HepG2 (cell line): ENCODE results near the gene SFTPB. TPM values are rescaled to one million over a fixed set of nuclear protein-coding genes. Genes with fewer than 3 reads are reported as not detected.
"Not testable (repeated sequence)": the region's sequence is repeated elsewhere in the genome, so short reads cannot be mapped to it uniquely, and the experiment has no call there.

Experiments used
- ATAC-seq: fragments of 200-7000 bp; cut with Tn5 transposase; 3 replicates; pipeline ENCODE4 v1.9.1; 2020; ENCODE audit warnings: mild to moderate bottlenecking, moderate library complexity
- BruUV-seq: library from RNA; stranded (reverse); fragments of 400-500 nt; replicated peaks from 2 replicates; lab custom pipeline; 2021; lab: Mats Ljungman, UMichigan
- CTCF ChIA-PET: fragments of 300-600 bp; formaldehyde crosslinking; extraction: SDS; loops from one replicate; lab custom pipeline; 2021; ENCODE audit warnings: low total read pairs, inconsistent platforms, low intra/inter-chr PET ratio; lab: Yijun Ruan, JAX
- POLR2A ChIA-PET: fragments of 350-600 bp; sonication (Branson Sonifier 250); formaldehyde crosslinking; loops from one replicate; lab custom pipeline; 2020; ENCODE audit warnings: antibody characterized with exemption, inconsistent platforms; lab: Yijun Ruan, JAX
- DNase-seq: peaks from one replicate; pipeline ENCODE4 v3.0.0-alpha.2; 2015; ENCODE audit warnings: low spot score
- FAIRE-seq: peaks from 3 replicates; lab custom pipeline; 2011; peaks lifted over from hg19 to GRCh38; lab: Jason Lieb, UNC
- H2AFZ ChIP-seq: one replicate; pipeline ENCODE4 v1.6.1; 2011; ENCODE audit warnings: low read length, inconsistent platforms
- H3K27ac ChIP-seq: fragments of 300-600 bp; 3 replicates; pipeline ENCODE4 v1.8.0; 2011; ENCODE audit warnings: mixed run types, mild to moderate bottlenecking, mixed read lengths, low read length, inconsistent platforms; ENCODE audit not compliant: insufficient read depth; ENCODE audit errors: extremely low read length
- H3K27me3 ChIP-seq, 2 experiments: fragments of 200-600 bp in 1 of 2; 2 replicates in 1 of 2; 3 replicates in 1 of 2; pipeline versions ENCODE4 v1.6.0 to v1.8.0; 2011; ENCODE audit warnings: low read length in 2 of 2, mild to moderate bottlenecking in 2 of 2, moderate library complexity in 2 of 2, inconsistent platforms in 1 of 2; ENCODE audit not compliant: insufficient read depth in 2 of 2, control insufficient read depth in 1 of 2
- H3K36me3 ChIP-seq, 2 experiments: fragments of 200-600 bp in 1 of 2; replicated peaks in 1 of 2; 2 replicates in 1 of 2; 3 replicates in 1 of 2; pipeline versions ENCODE4 v1.5.1 to v1.8.0; 2011; ENCODE audit warnings: low read length in 2 of 2, inconsistent platforms in 1 of 2; ENCODE audit not compliant: insufficient read depth in 2 of 2, control insufficient read depth in 1 of 2
- H3K4me1 ChIP-seq: 2 replicates; pipeline ENCODE4 v1.5.1; 2012; ENCODE audit warnings: low read length, inconsistent platforms; ENCODE audit not compliant: insufficient read depth
- H3K4me2 ChIP-seq: 2 replicates; pipeline ENCODE4 v1.6.0; 2011; ENCODE audit warnings: low read depth, low read length, inconsistent platforms
- H3K4me3 ChIP-seq, 3 experiments: fragments of 200-600 bp in 1 of 3; sonication (generic), shearing (Covaris generic) in 1 of 3; replicated peaks in 1 of 3; 2 replicates each; pipeline ENCODE4 v1.5.1; 2011 to 2016; ENCODE audit warnings: low read length in 3 of 3, inconsistent platforms in 2 of 3, low read depth in 2 of 3, mild to moderate bottlenecking in 2 of 3, control low read depth in 1 of 3, mixed read lengths in 1 of 3; ENCODE audit not compliant: insufficient read depth in 1 of 3
- H3K79me2 ChIP-seq: one replicate; pipeline ENCODE4 v1.6.1; 2011; ENCODE audit warnings: low read length, inconsistent platforms; ENCODE audit not compliant: insufficient read depth
- H3K9ac ChIP-seq: 2 replicates; pipeline ENCODE4 v1.6.0; 2011; ENCODE audit warnings: mild to moderate bottlenecking, low read depth, low read length, inconsistent platforms; ENCODE audit not compliant: insufficient read depth
- H3K9me3 ChIP-seq: 2 replicates; pipeline ENCODE4 v1.5.1; 2012; ENCODE audit warnings: mild to moderate bottlenecking, low read length
- H4K20me1 ChIP-seq: 2 replicates; pipeline ENCODE4 v1.6.0; 2011; ENCODE audit warnings: inconsistent platforms, mild to moderate bottlenecking, low read length, moderate library complexity; ENCODE audit not compliant: insufficient read depth
- CHD4 ChIP-seq: fragments of 200-600 bp; sonication (generic); IDR thresholded peaks from 2 replicates; pipeline ENCODE4 v1.7.0; 2017; ENCODE audit warnings: mild to moderate bottlenecking, low read length, borderline replicate concordance
- IKZF5 ChIP-seq: IDR thresholded peaks from 2 replicates; pipeline ENCODE4 v1.6.1; 2018; ENCODE audit warnings: missing genetic modification reagents, mild to moderate bottlenecking, missing compliant biosample characterization
- POLR2A ChIP-seq, 2 experiments: IDR thresholded peaks; 2 replicates each; pipeline ENCODE4 v1.6.1; 2011; ENCODE audit warnings: low read depth in 2 of 2, low read length in 2 of 2, mild to moderate bottlenecking in 1 of 2, moderate library complexity in 1 of 2; ENCODE audit not compliant: insufficient read depth in 1 of 2
- YEATS2 ChIP-seq: sonication (generic); formaldehyde crosslinking; IDR thresholded peaks from 2 replicates; pipeline ENCODE4 v1.4.0; 2020; ENCODE audit warnings: missing genetic modification reagents, borderline replicate concordance
- ZNF235 ChIP-seq: sonication (generic); formaldehyde crosslinking; IDR thresholded peaks from 2 replicates; pipeline ENCODE4 v1.8.1; 2023; ENCODE audit warnings: mild to moderate bottlenecking, missing genetic modification reagents, borderline replicate concordance
- ZNF44 ChIP-seq: sonication (generic); formaldehyde crosslinking; IDR thresholded peaks from 2 replicates; pipeline ENCODE4 v1.5.1; 2020; ENCODE audit warnings: mild to moderate bottlenecking, missing genetic modification reagents
- ZNF773 ChIP-seq: sonication (generic); formaldehyde crosslinking; IDR thresholded peaks from 2 replicates; pipeline ENCODE4 v1.4.0; 2020; ENCODE audit warnings: missing genetic modification reagents, borderline replicate concordance
- ZNF816 ChIP-seq: sonication (generic); formaldehyde crosslinking; IDR thresholded peaks from 2 replicates; pipeline ENCODE4 v1.8.0; 2022; ENCODE audit warnings: missing genetic modification reagents, mild to moderate bottlenecking, borderline replicate concordance
- WGBS: methylation state at CpG from one replicate; pipeline ENCODE4 v1.1.6; 2017; ENCODE audit warnings: low lambda C conversion rate; 5-methylcytosine and 5-hydroxymethylcytosine counted together
- in situ Hi-C: cut with HindIII; loops from 2 replicates; pipeline ENCODE4 v1.10.0; 2017; ENCODE audit warnings: low pct_unique_long_range_greater_than_20kb; ENCODE audit not compliant: extremely low pct_ligation_motif_present
- intact Hi-C: fragments of 100-400 bp; cut with micrococcal nuclease; formaldehyde crosslinking; loops from one replicate; pipeline ENCODE4 v1.10.0; 2022; ENCODE audit not compliant: unreplicated experiment
- polyA plus RNA-seq, 8 experiments: library from polyadenylated mRNA; depleted of rRNA in 3 of 8; stranded (reverse) in 7 of 8; unstranded in 1 of 8; fragments of >200 nt; fragmentation: Illumina TruSeq in 4 of 8; extraction: Trizol in 4 of 8; gene quantifications; 2 replicates each; pipeline versions ENCODE4 v1.2.1 to v1.2.3, GENCODE V29; 2011 to 2016; ENCODE audit warnings: low read depth in 4 of 8, missing spikeins in 1 of 8, mixed read lengths in 1 of 8; ENCODE audit not compliant: insufficient read depth in 1 of 8
- total RNA-seq, 5 experiments: library from RNA; depleted of rRNA; stranded (reverse); fragments of >200 nt; fragmentation: Illumina TruSeq; extraction: Trizol; gene quantifications; 2 replicates each; pipeline ENCODE4 v1.2.3, GENCODE V29; 2016; ENCODE audit warnings: low read depth in 1 of 5
- TF ChIP-seq, protein P1 (sequence below): IDR thresholded peaks from 2 replicates; pipeline ENCODE4 v1.6.1; 2016; ENCODE audit warnings: missing compliant biosample characterization, missing genetic modification reagents, borderline replicate concordance

SFTPB gene
- total and polyA plus RNA-seq, 2 of the 13 experiments (the other 11 are each of a cell fraction or from before 2014, with no cell fraction given): not detected

DNA sequence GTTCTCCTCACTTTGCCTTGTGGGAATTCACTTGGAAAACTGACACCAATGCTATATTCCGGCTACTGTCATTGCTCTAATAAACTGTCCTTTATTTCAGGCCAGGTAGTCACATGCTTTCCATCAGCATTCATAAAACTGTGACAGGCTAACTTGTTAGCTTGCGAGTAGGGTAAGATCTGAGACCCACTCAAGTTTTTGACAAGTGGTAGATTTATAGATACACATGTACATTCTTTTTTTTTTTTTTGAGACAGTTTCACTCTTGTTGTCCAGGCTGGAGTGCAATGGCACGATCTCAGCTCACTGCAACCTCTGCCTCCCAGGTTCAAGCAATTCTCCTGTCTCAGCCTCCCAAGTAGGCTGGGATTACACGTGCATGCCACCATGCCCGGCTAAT is 50.3 kb downstream of the SFTPB start:
- peak overlapping the region; percentile 98 for H3K9ac ChIP-seq
- ATAC-seq, FAIRE-seq, H3K9me3 ChIP-seq, DNase-seq, BruUV-seq, H4K20me1 ChIP-seq, in situ Hi-C loops, H2AFZ ChIP-seq, CTCF ChIA-PET, H3K27me3 ChIP-seq: not testable (repeated sequence)
- H3K4me1 ChIP-seq: peaks cover 76% of the 10 kb centered on the region
- H3K36me3 ChIP-seq: peaks cover 9 to 34% of the 10 kb centered on the region in 2 experiments
- intact Hi-C loops: loop anchor here (2.0 kb wide), 1 partner anchor 33 kb away; the partner anchor contains the start of gene VAMP5
- peak overlapping the region; percentile 91 for H3K27ac ChIP-seq
- peak overlapping the region; percentile 85 to 98 (median 92); a peak in 5 of 6 replicates for H3K4me3 ChIP-seq
- peaks cover 39% of the 10 kb centered on the region for H3K79me2 ChIP-seq
- POLR2A ChIA-PET: interaction anchor here (2.8 to 25.7 kb wide), 3 partner anchors 25 to 78 kb away, joined by 17 to 795 read pairs (median 36); partner anchors contain the start of genes GGCX, MAT2A, RNF181 and TMEM150A
- TF ChIP-seq, protein P1, sequence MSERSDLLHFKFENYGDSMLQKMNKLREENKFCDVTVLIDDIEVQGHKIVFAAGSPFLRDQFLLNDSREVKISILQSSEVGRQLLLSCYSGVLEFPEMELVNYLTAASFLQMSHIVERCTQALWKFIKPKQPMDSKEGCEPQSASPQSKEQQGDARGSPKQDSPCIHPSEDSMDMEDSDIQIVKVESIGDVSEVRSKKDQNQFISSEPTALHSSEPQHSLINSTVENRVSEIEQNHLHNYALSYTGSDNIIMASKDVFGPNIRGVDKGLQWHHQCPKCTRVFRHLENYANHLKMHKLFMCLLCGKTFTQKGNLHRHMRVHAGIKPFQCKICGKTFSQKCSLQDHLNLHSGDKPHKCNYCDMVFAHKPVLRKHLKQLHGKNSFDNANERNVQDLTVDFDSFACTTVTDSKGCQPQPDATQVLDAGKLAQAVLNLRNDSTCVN (CRISPR knock-in tag): 0 out of 2 replicates have a peak, but pooled peaks have one; percentile 44
- TF ChIP-seq POLR2A (IDR thresholded peaks at IDR 0.05; ENCODE audit: insufficient read depth in 1 of 2, low read depth in 2 of 2, low read length in 2 of 2) (peak in 1 of 2 experiments; percentile 23; a peak in 1 of 4 replicates), IKZF5 (CRISPR knock-in tag) (0 out of 2 replicates have a peak, but pooled peaks have one; percentile 15)
- 83% methylated on average over 5 of the region's 5 CpGs for WGBS
- peak overlapping the region; percentile 72 for H3K4me2 ChIP-seq

DNA sequence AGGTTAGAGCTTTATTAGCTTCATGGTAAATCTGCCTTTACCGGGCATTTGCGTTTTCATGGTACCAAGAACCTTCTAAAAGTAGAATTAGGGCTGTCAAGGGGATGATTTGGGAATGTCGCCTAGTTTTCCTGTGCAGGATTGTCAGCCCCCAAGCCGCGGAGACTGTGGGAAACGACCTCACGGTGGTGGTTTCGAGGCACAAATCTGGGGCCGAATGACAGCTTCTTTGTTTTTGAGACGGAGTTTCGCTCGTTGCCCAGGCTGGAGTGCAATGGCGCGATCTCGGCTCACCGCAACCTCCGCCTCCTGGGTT is 52.6 kb downstream of the SFTPB start:
- no peaks in the 10 kb centered on the region for H3K9me3 ChIP-seq
- ATAC-seq (no peak), FAIRE-seq (no peak), DNase-seq (no peak)
- no peak overlapping the region for H3K4me3 ChIP-seq
- intact Hi-C loops: no loop called here
- ChIA-PET CTCF (no interaction called here), POLR2A (interaction anchor here (1.7 to 25.7 kb wide), 5 partner anchors 10 to 76 kb away, joined by 8 to 795 read pairs (median 17); partner anchors contain the start of genes GGCX, MAT2A, RNF181 and TMEM150A)
- peaks cover 4 to 16% of the 10 kb centered on the region in 2 experiments for H3K36me3 ChIP-seq
- no peaks in the 10 kb centered on the region; a peak in 1 of 5 replicates for H3K27me3 ChIP-seq
- H3K27ac ChIP-seq: peak overlapping the region; percentile 91
- H2AFZ ChIP-seq: no peak overlapping the region
- H3K4me1 ChIP-seq: peaks cover 70% of the 10 kb centered on the region
- no peak overlapping the region for H3K4me2 ChIP-seq
- peaks cover 45% of the 10 kb centered on the region for H3K79me2 ChIP-seq
- peaks cover 13% of the 10 kb centered on the region for H4K20me1 ChIP-seq
- no TSS peak for BruUV-seq
- H3K9ac ChIP-seq: no peak overlapping the region; the same call in 1 of the 2 replicates
- 96% methylated on average over 17 of the region's 17 CpGs for WGBS
- in situ Hi-C loops: no loop called here
- TF ChIP-seq ZNF44 (CRISPR knock-in tag) (0 out of 2 replicates have a peak, but pooled peaks have one; percentile 1), YEATS2 (CRISPR knock-in tag) (no peak), CHD4 (0 out of 2 replicates have a peak, but pooled peaks have one; percentile 72), ZNF816 (CRISPR knock-in tag) (0 out of 2 replicates have a peak, but pooled peaks have one; percentile 2), ZNF773 (CRISPR knock-in tag) (0 out of 2 replicates have a peak, but pooled peaks have one; percentile 15), ZNF235 (CRISPR knock-in tag) (no peak)
